GM13976 (cell line): ENCODE results near the gene TMTC2.

ENCODE experiments used
- DNase-seq: peaks from one replicate; pipeline ENCODE4 v3.0.0; 2012; ENCODE audit warnings: low spot score
- in situ Hi-C: fragments of 300-500 bp; cut with MboI; formaldehyde crosslinking; loops from one replicate; pipeline ENCODE4 v1.12.0; 2022; ENCODE audit warnings: low sequenced_read_pairs, mixed read lengths, inconsistent platforms; ENCODE audit not compliant: unreplicated experiment
- TF ChIP-seq, protein P1 (sequence below): IDR thresholded peaks from 2 replicates; pipeline ENCODE4 v1.5.1; 2012; ENCODE audit warnings: borderline replicate concordance, mild to moderate bottlenecking; ENCODE audit not compliant: insufficient read depth; ENCODE audit errors: extremely low read depth, missing control alignments, control extremely low read depth

The TMTC2 gene

DNA sequence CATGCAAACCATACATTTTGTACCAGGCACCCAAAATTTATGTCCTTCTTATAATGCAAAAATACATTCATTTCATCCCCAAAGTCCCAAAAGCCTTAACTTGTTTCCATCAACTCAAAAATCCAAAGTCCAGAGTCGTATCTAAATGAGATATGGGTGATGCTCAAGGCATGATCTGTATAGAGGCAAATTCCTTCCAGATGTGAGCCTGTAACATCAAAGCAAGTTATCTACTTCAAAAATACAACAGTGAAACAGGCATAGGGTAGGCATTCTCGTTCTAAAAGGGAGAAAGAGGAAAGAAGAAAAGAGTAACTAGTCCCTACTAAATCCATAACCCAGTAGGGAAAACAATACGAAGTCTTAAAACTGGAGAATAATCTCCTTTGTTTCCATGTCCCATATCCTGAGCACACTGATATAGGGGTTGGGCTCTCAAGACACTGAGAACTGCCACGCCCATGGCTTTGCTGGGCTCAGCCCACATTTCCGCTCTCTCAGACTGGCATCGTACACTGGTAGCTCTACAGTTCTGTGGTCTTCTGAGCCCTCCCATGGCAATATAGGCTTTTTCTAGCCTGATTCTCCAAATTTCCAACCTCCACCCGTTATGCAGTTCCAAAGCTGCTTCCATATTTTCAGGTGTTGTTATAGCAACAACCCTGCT is 232.8 kb downstream of the TMTC2 start:
- in situ Hi-C loops, result no loop called here
- no peak for DNase-seq
- TF ChIP-seq, protein P1, sequence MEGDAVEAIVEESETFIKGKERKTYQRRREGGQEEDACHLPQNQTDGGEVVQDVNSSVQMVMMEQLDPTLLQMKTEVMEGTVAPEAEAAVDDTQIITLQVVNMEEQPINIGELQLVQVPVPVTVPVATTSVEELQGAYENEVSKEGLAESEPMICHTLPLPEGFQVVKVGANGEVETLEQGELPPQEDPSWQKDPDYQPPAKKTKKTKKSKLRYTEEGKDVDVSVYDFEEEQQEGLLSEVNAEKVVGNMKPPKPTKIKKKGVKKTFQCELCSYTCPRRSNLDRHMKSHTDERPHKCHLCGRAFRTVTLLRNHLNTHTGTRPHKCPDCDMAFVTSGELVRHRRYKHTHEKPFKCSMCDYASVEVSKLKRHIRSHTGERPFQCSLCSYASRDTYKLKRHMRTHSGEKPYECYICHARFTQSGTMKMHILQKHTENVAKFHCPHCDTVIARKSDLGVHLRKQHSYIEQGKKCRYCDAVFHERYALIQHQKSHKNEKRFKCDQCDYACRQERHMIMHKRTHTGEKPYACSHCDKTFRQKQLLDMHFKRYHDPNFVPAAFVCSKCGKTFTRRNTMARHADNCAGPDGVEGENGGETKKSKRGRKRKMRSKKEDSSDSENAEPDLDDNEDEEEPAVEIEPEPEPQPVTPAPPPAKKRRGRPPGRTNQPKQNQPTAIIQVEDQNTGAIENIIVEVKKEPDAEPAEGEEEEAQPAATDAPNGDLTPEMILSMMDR, result no peak

DNA sequence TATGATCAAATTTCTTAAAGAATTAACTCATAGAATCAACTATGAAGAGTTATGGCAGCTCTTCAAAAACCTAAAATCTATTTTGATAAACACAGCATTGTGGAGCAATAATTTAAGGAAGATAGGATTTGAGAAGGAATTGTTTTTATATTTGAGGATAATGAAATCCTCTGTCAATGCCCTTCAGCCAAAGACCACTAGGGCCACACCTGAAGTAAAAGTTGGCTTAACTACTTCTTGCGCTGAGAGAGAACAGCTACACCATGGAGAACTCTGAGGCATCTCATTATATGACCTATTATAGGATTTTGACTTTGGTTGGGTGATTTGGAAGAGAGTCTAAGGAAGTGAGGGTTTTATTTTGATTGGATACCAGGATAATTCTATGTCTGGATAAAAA is 237.2 kb downstream of the TMTC2 start:
- DNase-seq, result no peak
- TF ChIP-seq, protein P1, result no peak
- in situ Hi-C loops, result no loop called here

DNA sequence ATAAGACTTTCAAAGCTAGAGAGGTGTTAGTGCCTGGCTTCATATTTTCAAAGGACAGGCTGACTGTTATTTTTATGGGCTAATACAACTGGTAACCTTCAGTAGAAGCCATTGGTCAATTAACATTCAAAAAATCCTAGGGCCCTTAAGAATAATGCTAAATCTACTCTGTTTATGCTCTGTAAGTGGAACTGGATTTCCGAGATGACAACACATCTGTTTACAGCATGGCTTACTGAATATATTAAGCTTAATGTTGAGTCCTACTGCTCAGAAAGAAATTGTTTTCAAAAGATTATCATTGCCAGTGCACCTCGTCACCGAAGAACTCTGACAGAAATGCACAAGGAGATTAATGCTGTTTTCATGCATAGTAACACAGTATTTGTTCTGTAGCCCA is 239.9 kb downstream of the TMTC2 start:
- no peak for DNase-seq
- in situ Hi-C loops, result no loop called here
- TF ChIP-seq, protein P1, result no peak

DNA sequence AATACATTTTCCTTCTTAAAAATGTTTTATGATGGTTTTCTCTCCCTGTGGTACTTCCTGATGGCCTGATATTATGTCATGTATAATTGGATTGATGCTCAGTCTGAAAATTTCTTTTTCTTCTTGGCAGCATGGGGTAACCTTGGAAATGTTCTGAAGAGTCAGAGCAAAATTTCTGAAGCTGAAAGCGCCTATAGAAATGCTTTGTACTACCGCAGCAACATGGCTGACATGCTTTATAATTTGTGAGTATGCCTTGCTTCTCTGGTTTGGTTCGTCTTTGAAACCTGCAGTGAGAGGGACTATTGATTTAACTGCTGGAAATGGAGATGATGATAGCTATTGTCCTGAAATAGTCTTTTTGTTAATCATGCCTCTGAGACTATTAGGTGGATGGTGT is 243.6 kb downstream of the TMTC2 start:
- in situ Hi-C loops, result no loop called here
- TF ChIP-seq, protein P1, result no peak
- no peak for DNase-seq

DNA sequence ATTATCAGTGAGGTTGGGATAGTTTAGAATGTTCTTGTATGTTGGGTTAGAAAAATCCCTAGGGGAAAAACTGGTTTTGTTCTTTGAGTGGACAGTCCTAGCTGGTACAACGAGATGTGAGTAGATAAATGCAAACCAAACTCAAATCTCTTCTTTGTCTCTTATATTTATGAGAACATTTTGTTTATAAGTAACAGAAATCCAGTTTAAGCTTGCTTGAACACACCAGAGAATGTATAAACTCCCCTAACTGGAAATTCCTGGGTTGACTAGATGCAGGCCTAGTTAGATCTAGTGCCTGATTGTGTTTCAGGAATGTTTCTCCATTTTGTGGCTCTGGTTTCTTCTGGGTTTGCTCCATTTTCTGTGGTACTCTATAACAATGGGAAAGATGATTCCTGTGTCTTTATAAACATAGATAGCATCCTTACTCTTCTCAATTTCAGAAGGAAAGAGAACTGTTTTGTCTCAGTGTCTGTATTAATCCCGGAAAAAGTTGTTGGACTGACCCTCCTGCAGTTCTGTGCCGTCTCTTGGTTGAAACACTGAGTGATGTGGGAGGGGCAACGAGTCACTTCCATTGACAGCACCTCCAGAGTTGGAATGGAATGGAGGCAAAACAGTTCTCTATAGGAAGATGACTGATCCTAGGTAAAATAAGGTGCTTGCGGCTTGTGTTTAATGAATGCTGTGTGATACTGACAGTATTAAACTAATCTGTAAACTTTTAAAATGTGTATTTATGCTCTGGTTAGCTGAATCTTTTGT is 244.8 kb downstream of the TMTC2 start:
- in situ Hi-C loops, result no loop called here
- TF ChIP-seq, protein P1, result no peak
- no peak for DNase-seq

DNA sequence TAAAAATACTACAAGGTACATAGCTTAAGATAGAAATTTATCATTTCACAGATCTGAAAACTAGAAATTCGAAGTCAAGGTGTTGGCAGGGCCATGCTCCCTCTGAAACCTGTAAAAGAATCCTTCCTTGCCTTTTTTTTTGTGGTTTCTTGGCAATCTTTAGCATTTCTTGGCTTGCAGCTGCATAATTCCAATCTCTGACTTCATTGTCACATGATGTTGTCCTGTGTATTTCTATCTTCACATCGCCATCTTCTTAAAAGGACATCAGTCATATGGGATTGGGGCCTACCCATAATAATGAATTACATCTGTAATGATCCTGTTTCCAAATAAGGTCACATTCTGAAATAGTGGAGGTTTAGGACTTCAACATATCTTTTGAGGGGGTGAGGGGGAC is 250.4 kb downstream of the TMTC2 start:
- TF ChIP-seq, protein P1, result no peak
- in situ Hi-C loops, result no loop called here
- DNase-seq, result no peak

DNA sequence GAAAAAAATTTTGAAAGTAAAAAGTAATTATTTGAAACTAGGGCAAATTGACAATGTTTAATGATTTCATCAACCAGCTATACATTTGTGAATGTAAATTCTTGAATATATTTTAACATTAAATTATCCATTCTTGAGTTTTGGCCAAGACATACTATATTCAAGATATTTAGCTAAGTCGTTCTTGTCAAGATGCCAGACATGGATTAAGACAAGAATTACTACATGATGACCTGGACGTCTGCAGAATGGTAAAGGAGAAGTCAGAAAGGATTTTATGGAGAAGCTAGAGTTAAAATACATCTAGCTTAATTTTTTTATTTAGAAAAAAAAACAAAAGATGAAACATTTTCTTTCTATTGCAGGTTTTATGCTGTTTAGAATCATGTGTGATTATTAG is 255.8 kb downstream of the TMTC2 start:
- DNase-seq, result no peak
- in situ Hi-C loops, result no loop called here
- TF ChIP-seq, protein P1, result no peak
